Measurements from ENCODE around the gene C2CD4C. TPM values are rescaled to one million over a fixed set of nuclear protein-coding genes. Genes with fewer than 3 reads are reported as not detected.

Gene C2CD4C
- total RNA-seq, 1 experiment from 2014 or later, result 14.6 TPM

GRCh38 chr19:401866-402511 is 7.0 kb downstream of the C2CD4C start:
- no peak overlapping the region for H3K23ac ChIP-seq (ENCODE audit: insufficient read length, low read depth, low read length)
- H2AK5ac ChIP-seq (ENCODE audit: insufficient read length, low read length), result no peak overlapping the region
- Mint-ChIP-seq H3K4me3 (no peak overlapping the region), H3K27ac (peak overlapping the region in 1 of 3 experiments; percentile 40; a peak in 1 of 7 replicates), H3K36me3 (ENCODE audit: insufficient read depth in 1 of 3, low read depth in 3 of 3) (peaks cover 0 to 2% (median 0%) of the 10 kb centered on the region in 3 experiments; a peak in 1 of 7 replicates), H3K9me3 (peaks cover 0 to 5% of the 10 kb centered on the region in 2 experiments; a peak in 3 of 5 replicates), H3K27me3 (ENCODE audit: low read depth) (peaks cover 20% of the 10 kb centered on the region), H3K4me1 (peaks cover 0 to 15% of the 10 kb centered on the region in 2 experiments; a peak in 2 of 4 replicates)
- no peaks in the 10 kb centered on the region for H3K23me2 ChIP-seq (ENCODE audit: insufficient read length, low read depth, low read length, poor library complexity, severe bottlenecking)
- no peak overlapping the region for H2BK15ac ChIP-seq (ENCODE audit: low read depth, low read length)
- H4K8ac ChIP-seq (replicated peaks; ENCODE audit: insufficient read length, low read depth, low read length), result no peak overlapping the region
- H3K14ac ChIP-seq (ENCODE audit: insufficient read depth, low read length), result no peak overlapping the region
- no peak overlapping the region for H3K4ac ChIP-seq (ENCODE audit: low read depth, low read length)
- TF ChIP-seq, protein P1, sequence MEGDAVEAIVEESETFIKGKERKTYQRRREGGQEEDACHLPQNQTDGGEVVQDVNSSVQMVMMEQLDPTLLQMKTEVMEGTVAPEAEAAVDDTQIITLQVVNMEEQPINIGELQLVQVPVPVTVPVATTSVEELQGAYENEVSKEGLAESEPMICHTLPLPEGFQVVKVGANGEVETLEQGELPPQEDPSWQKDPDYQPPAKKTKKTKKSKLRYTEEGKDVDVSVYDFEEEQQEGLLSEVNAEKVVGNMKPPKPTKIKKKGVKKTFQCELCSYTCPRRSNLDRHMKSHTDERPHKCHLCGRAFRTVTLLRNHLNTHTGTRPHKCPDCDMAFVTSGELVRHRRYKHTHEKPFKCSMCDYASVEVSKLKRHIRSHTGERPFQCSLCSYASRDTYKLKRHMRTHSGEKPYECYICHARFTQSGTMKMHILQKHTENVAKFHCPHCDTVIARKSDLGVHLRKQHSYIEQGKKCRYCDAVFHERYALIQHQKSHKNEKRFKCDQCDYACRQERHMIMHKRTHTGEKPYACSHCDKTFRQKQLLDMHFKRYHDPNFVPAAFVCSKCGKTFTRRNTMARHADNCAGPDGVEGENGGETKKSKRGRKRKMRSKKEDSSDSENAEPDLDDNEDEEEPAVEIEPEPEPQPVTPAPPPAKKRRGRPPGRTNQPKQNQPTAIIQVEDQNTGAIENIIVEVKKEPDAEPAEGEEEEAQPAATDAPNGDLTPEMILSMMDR (conservative IDR thresholded peaks at IDR 0.05), result no peak
- no peak overlapping the region for H2BK5ac ChIP-seq (ENCODE audit: insufficient read length, low read length)
- H3K9ac ChIP-seq (ENCODE audit: extremely low read depth, insufficient read length, low read length), result no peak overlapping the region
- H2BK12ac ChIP-seq (ENCODE audit: insufficient read length, low read depth, low read length), result no peak overlapping the region
- no peaks in the 10 kb centered on the region for H3K27me3 ChIP-seq (ENCODE audit: insufficient read depth, low read length)
- H3K4me1 ChIP-seq (ENCODE audit: insufficient read depth, low read length), result no peaks in the 10 kb centered on the region
- H2AFZ ChIP-seq (ENCODE audit: low read length), result no peak overlapping the region
- H3K56ac ChIP-seq (ENCODE audit: insufficient read length, low read depth, low read length), result no peak overlapping the region
- no peak overlapping the region for H2BK120ac ChIP-seq (ENCODE audit: low read depth, low read length, poor library complexity, severe bottlenecking)
- no peaks in the 10 kb centered on the region for H3K79me2 ChIP-seq (ENCODE audit: insufficient read depth, low read length)
- no peak overlapping the region for H3T11ph ChIP-seq (ENCODE audit: low read length)
- no peak overlapping the region for H3K18ac ChIP-seq (ENCODE audit: insufficient read length, low read depth, low read length)
- no CpG with 5 or more reads among the region's 38 CpGs for WGBS (ENCODE audit: extremely low coverage, insufficient read length, low lambda C conversion rate)
- H4K91ac ChIP-seq (ENCODE audit: insufficient read length, low read depth, low read length), result no peak overlapping the region
- no peak overlapping the region for H2BK20ac ChIP-seq (ENCODE audit: low read depth, low read length, poor library complexity, severe bottlenecking)
- H3K9me3 ChIP-seq (ENCODE audit: control insufficient read depth, low read depth, low read length), result no peaks in the 10 kb centered on the region
- peaks cover 2% of the 10 kb centered on the region for H4K20me1 ChIP-seq (ENCODE audit: control insufficient read depth, insufficient read depth, insufficient read length)
- no peak overlapping the region for H3K27ac ChIP-seq (ENCODE audit: insufficient read length, low read depth, low read length)
- DNase-seq, result peak; percentile 26
- no peak overlapping the region for H3K4me2 ChIP-seq (ENCODE audit: insufficient read depth, insufficient read length, low read length)
- no peak overlapping the region for H4K5ac ChIP-seq (ENCODE audit: insufficient read length, low read depth, low read length)
- H3K79me1 ChIP-seq (ENCODE audit: insufficient read depth, low read depth, low read length, poor library complexity, severe bottlenecking), result no peaks in the 10 kb centered on the region
